ENCODE results near the gene SPESP1.

SPESP1 gene

DNA sequence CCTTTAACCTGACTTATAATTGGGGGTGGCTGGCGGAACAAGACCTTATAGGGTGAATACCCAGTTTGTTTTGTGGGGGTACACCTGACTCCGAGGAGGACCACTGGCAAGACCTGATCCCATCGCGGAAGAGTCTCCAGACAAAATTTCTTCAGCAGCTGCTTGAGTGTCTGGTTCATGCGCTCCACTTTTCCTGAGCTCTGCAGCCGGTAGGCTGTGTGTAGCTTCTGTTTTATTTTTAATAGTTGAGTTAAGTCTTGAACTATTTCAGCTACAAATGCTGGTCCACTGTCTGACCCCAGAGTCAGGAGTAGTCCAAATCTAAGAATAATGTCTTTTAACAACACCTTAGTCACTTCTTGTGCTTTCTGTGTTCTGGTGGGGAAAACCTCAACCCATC is 63.0 kb downstream of the SPESP1 start:
- no peak for FAIRE-seq

GRCh38 chr15:68994149-68994548 is 63.8 kb downstream of the SPESP1 start:
- FAIRE-seq: no peak

DNA sequence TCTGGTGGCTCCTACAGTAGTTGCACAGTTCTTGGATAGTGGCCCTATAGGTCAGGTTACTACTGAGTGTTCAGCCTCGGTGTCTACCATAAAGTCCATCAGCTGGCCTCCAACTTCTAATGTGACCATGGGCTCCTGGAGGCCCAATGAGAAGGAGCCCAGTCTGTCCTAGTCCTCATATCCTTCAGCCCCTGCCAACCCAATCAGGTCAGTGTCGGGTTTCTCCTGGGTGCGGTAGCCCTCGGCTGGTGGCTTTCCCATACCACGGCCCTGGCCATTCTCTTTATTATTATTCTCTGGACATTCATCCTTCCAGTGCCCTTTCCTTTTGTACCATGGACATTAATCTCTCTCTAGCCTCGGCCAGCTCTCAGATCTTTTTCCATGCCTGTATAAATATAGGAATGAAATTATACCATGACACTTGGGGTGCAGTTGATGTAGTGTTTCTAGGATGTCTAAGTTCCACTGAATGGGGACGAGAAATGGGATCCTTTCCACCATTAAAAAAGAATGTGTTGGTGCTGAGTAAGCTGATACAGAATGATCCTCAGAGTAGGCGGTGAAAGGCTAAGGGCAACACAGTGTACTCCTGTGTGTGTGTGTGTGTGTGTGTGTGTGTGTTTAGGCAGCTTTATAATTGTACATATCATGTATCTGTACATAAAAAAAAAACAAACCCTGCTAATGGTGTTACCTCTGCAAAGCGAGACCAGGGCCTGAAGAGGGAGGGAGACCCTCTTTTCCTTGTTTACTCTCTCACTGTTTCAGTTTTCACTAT is 64.8 kb downstream of the SPESP1 start:
- FAIRE-seq: no peak
